GM18499 (cell line): Measurements from ENCODE around the gene SHC3.

Source experiments
- ATAC-seq: cut with Tn5 transposase; IDR thresholded peaks from one replicate; pipeline ENCODE4 v1.9.1; 2021; ENCODE audit warnings: moderate number of reproducible peaks; ENCODE audit not compliant: insufficient read depth, unreplicated experiment

SHC3 gene

DNA sequence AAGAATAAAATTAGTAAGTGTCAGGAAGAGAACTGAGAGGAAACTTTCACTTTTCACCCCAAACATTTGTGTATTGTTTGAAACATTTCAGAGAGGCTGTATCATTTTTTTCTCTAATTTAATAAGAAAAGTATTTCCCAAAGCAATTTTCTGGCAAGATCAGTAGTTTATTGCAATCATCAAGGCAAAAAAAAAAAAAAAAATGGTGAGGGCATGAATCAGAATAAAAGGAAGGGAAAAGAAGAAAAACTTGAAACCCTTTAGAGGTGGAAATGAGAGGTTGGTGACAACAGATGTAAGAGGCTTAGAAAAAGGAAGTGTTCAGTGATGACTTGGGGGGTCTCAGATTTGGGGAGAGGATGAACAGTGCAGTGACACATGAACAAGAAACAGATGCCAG, 13.3 kb downstream of the SHC3 start:
- ATAC-seq, result no peak

DNA sequence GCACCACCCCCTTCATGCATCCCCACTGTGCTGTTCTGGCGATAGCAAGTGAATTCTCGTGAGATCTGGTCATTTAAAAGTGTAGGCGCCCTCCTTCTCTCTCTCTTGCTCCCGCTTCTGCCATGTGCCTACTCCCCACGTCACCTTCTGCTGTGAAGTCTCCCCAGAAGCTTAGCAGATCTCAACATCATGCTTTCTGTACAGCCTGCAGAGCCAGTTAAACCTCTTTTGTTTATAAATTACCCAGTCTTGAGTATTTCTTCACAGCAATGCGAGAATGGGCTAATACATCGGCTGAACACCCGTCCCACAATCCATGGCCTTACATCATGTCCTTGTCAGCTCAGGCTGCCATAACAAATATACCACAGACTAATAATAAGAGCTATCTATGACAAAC, 17.4 kb downstream of the SHC3 start:
- ATAC-seq, result no peak

DNA sequence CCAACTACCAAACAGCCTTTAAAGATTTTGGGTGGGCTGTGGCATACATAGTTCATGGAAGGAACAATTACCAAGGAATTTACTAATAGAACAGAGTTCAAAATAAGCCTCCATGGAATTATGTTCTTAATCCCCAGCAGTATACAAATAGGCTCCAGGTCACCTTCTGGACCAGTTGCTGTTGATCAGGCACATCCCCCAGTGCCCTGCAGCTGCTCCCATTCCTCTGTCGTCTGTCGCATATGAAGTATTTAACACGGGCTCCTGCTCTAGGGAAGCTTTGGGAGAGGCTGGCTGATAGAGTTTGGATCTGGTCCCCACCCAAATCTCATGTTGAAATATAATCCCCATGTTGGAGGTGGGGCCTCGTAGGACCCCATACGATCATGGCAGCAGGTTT, 17.8 kb downstream of the SHC3 start:
- ATAC-seq, result no peak

DNA sequence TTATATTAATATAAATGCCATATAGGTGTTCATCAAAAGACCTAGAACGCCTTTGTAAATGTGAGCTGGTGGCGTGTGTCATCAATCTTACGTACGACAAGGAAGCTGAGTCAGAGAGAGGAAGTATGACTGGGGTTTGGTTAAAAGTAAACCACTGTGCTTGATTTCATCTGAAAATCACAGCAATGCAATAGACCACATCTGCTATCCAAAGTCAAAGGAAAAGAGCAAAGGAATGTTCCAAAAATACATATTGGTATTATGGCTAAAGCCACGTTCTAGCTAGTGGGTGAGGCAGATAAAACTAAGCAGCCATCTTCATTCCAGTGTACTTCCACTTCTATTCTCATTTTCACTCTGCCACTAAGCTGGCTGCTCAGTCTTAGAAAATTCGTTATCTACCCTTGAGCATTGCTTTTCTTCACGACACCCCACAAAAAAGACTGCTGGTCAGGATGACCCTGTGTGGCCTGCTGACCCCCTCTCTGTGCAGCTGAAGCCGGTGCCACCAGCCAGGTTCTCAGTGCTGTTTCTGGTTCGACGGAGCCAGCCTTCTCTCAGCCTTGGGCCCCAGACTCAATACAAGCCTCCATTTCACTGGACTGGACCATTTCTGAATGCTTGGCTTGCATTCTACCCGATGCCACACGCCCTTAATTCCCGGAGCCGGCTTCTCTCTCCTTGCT, 23.8 kb downstream of the SHC3 start:
- no peak for ATAC-seq

DNA sequence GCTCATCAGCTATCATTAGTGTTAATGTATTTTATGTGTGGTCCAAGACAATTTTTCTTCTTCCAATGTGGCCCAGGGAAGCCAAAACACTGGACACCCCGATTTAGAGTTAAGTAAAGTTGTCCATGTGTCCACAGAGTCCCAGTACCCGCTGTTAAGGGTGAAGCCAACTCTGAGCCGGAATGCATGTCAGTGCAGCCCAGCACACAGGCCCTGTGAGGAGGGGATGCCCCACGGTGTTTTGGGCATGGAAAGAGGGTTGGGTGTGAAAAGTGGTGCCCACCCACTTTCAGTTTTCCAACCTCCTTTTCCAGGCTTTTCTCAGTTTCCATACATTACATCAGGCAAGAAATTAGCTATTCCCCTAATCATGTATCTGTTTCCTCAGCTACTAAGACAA, 24.4 kb downstream of the SHC3 start:
- ATAC-seq, result no peak

DNA sequence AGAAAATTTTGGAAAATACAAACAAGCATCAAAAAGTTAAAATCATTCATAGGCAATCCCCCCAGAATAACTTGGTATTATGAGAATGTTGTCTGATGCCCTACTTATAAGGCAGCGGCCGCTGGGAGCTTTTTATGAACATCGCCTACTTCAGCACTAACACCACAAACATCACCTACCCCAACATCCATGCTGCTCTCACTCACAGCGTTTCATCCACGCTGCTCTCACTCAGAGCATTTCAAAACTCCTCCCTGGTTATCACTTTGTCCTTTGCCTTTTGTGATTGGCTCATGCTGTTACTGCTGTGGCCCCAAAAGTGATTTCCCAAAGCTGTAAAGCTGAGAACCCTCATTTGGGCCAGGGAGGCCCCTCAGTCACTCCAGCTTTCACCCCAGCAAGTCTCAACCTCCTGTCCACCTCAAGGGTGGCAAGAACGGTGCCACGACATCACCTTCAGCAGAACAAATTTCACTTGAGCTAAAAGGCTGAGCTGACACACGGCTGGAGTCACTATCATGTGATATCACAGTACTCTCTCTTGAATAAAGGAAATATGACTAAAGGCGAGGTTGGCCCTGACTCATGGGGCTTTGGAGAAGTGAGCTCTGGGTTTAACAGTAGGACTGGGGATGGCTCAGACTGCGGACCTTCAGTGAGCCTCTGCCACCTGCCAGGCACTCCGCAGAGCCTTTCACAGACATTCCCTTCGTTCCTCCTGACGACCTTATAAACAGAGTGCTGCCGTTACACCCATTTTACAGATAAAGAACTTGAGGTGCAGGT, 25.2 kb downstream of the SHC3 start:
- ATAC-seq, result no peak

DNA sequence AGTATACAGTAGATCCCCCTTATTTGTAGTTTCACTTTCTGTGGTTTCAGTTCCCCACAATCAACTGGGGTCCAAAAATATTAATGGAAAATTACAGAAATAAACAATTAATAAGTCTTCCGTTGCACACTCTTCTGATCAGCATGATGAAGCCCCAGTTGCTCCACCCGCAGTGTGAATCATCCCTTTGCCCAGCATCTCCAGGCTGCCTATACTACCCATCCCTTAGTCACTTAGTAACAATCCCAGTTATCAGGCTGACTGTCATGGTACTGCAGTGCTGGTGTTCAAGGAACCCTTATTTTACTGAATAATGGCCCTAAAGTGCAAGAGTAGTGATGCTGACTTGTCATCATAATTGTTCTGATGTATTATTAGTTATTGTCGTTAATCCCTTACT, 28.9 kb downstream of the SHC3 start:
- no peak for ATAC-seq

DNA sequence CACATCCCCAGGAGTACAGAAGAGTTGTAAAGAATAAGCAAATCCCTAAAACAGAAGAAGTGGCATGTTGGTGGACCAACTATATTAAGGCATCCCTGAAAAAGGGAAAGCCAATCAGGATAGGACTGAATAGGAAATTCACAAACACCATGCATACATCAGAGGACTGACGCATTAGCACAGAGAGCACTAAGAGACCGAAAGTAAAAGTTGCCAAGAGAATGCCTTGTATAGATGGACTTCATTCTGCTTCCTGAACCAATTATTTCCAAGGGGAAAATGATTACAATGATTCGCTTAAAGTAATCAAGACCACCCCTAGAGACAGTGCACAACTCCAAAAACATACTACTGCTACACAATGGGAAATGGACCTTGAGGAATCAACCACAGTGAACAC, 33.5 kb downstream of the SHC3 start:
- no peak for ATAC-seq

DNA sequence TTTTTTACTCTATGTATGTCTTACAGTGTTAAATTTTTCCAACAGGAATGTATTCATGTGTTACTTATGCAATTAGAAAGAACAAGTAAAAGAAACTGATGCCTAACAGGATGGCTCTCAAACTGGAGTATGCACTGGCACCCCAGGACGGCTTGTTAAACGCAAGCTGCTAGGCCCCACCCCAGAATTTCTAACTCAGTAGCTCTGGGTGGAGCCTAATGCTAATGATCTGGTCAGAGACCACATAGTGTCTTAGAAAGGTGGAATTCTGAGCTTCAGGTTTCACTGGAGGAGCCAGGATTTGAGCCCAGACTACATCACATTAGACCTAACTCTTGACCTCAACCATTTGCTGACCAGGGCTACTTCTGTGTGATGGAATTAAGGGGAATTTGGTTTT, 34.4 kb downstream of the SHC3 start:
- no peak for ATAC-seq

DNA sequence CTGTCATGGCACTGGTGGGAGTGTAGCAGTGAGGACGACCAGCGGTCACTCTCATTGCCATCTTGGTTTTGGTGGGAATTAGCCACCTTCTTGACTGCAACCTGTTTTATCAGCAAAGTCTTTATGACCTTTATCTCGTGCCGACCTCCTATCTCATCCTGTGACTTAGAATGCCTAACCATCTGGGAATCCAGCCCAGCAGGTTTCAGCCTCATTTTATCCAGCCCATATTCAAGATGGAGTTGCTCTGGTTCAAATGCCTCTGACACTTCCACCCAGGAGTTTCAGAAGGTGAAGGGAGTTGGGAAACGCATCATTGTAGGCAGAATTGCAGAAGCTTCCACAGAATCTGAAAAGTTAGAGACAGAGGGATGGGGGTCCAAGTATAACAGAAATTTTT, 35.4 kb downstream of the SHC3 start:
- no peak for ATAC-seq

DNA sequence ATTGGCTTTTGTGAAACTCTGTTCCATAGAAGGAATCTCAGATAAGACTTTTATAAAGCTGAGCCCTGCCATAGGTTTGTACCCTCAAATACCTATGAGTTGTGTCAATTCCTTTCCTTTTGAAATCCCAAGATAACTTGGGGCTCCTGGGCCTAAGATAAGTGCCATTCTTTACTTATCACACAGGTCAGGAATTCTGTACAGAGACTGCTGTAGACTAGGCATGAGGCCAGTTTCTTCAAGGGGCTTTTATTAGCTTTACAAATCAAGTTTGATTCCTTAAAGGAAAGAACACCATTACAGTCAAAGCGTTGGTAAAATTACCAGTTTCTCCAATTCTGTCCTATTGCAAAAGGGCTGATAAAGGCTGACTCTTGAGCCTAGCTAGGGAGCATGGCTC, 39.2 kb downstream of the SHC3 start:
- ATAC-seq, result no peak

DNA sequence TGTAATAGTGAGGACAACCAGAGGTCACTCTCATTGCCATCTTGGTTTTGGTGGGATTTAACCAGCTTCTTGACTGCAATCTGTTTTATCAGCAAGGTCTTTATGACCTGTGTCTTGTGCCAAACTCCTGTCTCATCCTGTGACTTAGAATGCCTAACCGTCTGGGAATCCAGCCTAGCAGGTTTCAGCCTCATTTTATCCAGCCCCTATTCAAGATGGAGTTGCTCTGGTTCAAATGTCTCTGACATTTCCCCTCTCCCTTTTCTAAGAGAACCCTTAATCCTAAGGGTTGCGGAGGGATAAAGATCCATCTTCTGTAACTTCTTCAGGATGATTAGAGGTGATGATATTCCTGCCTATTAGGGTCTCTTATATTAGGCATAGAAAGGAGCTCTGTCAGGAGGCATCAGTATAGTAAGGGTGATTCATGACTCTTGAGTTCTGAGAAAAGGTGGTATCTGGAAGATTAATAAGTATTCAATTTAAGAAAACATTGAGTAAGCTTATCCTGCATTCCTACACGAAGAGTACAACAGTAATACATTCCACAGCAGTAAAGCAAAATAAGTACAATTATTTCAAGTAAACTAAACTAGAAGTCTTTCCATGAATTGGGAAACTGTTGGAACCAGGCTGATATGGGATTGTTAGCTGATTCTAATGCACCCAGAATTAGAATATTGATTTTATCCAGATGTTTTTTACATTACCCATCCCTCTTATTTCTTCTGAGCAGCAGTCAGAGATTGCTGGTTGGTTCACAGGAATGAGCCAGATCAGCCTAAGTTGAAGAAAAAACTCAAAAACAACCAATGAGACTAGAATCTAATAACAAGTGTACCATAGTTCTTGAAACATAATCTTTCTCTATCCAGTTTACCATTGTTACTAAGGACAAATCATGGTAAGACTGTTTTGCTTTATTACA, 39.9 kb downstream of the SHC3 start:
- ATAC-seq, result no peak

DNA sequence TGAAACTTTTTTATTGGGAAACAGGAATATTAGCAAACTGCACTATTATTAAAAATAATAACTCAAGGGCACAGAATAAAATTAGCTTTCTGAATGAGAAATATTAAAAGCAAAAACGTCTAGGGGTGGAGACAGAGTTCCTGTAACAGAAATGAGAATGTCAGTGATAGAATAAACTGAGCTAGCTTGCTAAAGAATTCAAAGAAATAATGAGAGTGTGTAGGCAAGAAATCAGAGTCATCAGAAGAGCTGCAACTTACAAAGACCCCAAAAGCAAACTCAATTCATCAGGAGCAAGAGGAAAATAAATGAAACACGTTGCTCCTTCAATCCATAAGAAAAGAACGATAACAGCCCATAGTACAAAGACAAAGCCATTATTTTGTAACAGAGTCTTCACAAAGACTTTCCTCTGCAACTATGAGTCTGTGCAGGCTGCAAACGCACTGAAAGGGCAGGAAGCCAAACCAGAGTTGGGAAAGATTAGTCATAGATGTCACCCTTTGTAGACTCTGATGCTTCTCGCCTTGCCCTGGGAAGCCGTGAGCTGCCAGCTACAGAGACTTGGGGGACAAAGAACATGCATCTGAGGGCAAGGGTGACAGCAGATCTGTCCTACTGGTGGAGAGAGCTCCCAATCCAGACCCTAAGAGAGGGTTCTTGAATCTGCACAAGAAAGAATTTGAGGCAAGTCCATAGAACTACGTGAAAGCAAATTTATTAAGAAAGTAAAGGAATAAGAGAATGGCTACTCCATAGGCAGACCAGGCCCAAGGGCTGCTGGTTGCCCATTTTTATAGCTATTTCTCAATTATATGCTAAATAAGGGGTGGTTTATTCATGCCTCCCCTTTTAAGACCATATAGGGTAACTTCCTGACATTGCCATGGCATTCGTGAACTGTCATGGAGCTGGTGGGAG, 40.8 kb downstream of the SHC3 start:
- ATAC-seq, result no peak

DNA sequence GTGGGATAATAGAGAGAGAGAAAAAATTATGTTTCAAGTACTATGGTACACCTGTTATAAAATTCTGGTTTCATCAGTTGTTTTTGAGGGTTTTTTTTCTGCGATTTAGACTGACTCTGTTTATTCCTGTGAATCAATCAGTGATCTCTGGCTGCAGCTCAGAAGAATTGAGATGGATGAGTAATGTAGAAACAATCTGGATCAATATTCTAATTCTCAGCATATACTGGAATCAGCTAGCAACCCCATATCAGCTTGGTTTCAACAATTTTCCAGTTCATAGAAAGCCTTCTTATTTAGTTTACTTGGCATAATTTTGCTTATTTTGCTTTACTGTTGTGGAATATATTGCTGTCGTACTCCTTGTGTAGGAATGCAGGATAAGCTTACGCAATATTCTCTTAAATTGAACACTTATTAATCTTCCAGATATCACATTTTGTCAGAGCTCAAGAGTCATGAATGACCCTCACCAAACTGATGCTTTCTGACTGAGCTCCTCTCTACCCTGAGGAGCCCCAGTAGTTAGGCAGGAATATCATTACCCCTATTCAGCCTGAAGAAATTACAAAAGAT, 42.9 kb downstream of the SHC3 start:
- no peak for ATAC-seq

DNA sequence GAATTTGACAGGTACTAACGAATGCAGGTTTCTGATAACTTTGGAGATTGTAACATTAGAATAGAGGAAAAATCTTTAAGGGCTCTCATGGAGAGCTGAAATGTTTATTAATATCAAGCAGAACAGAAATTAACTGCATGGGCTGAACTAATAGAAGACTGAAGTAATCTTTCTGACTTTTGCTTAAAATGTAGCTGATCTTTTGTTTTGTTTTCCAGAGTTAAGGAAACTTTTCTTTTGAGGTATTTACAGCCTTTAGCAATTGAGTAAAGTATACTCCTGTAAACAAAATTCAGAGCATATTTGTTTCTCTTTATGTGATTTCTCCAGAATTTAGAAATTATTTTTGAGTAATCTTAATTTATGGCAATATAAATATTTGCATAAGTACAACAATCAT, 43.9 kb downstream of the SHC3 start:
- no peak for ATAC-seq

DNA sequence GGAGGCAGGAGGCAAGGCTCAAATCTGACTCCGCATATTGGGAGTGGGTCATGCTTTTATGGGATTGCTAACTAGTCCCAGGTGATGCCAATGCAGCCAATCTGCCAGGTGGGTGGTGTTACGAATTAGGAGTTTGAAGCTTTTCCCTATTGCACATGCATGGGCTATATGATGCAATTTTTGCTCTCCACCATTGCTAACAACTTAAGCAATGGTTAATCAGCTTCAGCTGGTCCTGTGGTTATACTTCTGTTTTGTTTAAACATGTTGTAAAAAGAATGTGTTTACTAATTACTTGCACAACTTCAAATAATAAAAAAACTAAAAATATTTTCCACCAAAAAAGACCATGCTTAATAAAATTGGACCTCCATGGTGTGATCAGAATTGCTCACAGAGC, 55.7 kb downstream of the SHC3 start:
- no peak for ATAC-seq

DNA sequence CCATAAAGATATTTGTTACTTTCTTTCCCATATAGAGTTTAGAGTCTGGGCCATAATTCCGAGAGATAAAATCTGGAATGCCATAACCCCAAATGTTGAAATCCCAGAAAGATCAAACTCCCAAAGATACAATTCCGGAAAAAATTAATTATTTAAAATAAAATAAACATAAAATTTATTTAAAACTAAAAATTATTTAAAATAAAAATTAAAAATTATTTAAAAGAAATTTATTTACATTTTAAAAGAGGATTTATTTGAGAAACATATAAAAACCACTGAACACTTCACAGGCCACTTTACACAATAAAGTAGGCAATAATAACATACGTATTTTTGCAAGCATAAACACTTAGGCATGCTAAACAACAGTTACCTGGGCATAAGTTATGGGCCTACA, 57.9 kb downstream of the SHC3 start:
- no peak for ATAC-seq

DNA sequence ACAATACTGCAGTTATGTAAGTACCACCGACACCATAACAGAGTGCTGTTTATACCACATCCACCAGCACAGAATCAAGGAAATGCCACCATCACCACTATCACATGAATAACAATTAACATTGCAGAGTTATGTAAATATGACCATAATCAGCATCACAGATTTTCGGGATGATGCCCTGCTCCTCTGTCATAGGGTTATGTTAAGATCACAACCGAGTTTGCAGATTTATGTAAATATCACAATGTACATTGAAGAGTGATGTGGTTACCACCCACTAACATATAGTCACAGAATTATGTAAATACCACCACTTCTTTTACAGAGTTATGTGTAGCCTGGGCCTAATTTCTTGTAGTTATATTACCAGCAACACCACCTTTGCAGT, 61.8 kb downstream of the SHC3 start:
- ATAC-seq, result no peak

DNA sequence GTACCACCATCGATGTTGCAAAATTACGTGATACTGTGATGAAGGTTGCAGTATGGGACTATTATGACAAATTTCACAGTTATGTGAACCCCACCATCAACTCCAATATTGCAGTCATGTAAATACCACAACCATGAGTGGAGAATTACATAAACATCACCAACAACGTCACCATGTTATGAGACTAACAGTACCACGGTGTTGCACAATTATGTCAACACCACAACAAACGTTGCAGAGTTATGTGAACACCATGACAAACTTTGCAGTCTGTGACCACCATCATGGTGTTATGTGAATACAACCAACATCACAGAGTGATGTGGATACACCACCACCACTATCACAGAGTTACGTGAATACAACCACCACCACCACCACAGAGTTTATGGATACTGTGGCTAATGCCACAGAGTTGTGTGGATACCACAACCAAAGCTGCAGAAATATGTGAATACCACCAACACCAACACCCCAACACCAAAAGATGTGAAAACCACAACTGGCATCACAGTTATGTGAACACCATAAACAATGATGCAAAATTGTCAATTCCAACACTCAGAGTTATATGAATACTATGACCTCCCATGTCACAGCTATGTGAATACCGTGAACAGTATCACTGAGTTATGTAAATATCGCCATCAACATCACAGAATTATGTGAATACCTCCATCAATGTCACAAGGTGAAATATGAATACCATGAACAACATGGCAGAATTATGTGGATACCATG, 62.4 kb downstream of the SHC3 start:
- no peak for ATAC-seq
